HG02840 (cell line): ENCODE results near the gene RAB3D.
A peak's percentile ranks its signal among the peaks of the same experiment; 100 is the strongest.
"Not testable (repeated sequence)": the region's sequence is repeated elsewhere in the genome, so short reads cannot be mapped to it uniquely, and the experiment has no call there.

Experiments
- ATAC-seq: cut with Tn5 transposase; IDR thresholded peaks from one replicate; pipeline ENCODE4 v1.9.1; 2021; ENCODE audit warnings: mild to moderate bottlenecking, moderate library complexity, moderate number of reproducible peaks; ENCODE audit not compliant: unreplicated experiment, low FRiP score

RAB3D gene

DNA sequence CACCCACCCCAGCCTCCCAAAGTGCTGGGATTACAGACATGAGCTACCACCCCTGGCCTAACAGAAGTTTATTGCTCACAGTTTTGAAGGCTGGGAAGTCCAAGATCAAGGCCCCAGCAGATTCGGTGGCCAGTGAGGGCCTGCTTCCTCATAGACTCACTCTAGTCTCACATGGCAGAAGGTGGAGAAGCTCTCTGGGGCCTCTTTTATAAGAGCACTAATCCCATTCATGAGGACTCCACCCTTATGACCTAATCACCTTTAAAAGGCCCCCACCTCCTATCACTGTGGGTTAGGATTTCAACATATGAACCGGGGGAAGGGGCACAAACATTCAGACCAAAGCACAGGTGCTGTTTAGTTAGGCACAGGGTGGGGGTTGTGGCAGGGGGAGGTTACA lies 28.1 kb upstream of the RAB3D start:
- no peak for ATAC-seq

DNA sequence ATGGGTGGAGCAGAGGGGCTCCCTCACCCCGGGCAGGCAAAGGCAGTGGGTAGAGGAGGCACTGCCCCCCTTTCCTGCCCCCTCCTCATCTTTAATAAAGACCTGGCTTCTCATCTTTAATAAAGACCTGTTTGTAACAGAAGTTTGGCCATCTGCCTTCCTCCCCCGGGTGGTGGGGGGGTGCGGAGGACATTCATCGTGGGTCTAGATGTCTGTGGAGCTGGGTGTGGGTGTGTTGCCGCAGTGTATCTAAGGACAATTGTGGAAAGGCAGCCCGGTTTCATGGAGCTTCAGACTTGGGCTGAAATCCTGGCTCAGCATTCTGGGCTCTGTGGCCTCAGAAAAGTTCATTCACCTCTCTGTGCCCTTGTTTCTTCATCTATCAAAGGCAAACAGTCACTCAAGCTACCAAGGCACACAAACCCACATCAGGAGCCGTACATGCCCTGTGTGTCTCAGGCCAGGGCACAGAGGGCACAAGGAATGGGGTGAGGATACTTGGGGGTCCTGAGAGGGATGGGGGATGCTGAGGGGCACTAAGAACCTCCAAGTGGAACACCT lies 26.2 kb upstream of the RAB3D start:
- no peak for ATAC-seq

DNA sequence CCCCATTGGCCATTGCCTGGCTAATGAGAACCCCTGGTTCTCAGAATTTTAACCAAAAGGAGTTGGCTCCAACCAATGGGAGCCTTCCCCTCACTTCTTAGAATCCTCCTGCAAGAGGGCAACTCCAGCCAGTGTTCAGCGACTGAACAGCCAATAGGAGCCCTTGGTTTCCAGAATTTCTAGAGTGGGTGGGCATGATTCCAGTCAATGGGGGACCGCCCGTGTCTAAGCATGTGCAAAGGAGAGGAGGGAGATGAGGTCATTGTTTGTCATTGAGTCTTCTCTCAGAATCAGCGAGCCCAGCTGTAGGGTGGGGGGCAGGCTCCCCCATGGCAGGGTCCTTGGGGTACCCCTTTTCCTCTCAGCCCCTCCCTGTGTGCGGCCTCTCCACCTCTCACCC lies 25.5 kb upstream of the RAB3D start:
- no peak for ATAC-seq

DNA sequence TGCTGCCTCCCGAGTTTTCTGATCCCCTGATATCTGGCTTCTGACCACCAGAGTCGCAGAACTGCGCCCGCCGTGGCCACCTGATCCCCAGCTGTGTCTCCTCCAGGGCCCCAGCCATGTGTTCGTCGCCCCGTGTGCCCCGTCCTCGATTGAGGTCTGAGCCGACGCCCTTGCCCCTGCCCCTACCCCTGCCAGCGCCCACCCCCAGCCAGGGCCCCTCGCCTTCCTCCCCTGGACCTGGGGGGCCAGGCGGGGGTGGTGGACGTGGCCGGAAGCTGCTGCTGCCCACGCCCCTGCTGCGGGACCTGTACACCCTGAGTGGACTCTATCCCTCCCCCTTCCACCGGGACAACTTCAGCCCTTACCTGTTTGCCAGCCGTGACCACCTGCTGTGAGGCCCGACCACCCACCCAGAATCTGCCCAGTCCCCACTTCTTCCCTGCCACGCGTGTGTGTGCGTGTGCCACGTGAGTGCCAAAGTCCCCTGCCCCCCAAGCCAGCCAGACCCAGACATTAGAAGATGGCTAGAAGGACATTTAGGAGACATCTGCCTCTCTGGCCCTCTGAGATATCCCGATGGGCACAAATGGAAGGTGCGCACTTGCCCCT lies 24.9 kb upstream of the RAB3D start:
- no peak for ATAC-seq

DNA sequence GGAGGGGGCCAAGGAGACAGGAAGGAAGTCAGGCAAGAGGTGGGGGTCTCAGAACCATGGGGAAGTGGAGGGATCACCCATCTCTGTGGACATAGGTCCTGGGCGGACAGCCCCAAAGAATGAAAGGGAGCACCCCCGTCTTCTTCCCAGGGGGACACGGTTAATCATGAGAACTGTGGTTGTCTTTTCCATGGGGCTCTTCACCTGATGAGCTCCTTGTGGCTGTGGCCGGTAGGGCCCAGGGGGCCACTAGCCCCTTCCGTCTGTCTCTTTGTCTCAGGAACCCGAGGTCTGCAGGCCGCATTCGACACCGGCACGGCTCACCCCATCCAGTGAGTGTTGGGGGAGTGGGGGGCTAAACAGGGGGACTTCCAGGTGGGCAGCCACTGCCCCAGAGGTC lies 24.4 kb upstream of the RAB3D start:
- no peak for ATAC-seq

DNA sequence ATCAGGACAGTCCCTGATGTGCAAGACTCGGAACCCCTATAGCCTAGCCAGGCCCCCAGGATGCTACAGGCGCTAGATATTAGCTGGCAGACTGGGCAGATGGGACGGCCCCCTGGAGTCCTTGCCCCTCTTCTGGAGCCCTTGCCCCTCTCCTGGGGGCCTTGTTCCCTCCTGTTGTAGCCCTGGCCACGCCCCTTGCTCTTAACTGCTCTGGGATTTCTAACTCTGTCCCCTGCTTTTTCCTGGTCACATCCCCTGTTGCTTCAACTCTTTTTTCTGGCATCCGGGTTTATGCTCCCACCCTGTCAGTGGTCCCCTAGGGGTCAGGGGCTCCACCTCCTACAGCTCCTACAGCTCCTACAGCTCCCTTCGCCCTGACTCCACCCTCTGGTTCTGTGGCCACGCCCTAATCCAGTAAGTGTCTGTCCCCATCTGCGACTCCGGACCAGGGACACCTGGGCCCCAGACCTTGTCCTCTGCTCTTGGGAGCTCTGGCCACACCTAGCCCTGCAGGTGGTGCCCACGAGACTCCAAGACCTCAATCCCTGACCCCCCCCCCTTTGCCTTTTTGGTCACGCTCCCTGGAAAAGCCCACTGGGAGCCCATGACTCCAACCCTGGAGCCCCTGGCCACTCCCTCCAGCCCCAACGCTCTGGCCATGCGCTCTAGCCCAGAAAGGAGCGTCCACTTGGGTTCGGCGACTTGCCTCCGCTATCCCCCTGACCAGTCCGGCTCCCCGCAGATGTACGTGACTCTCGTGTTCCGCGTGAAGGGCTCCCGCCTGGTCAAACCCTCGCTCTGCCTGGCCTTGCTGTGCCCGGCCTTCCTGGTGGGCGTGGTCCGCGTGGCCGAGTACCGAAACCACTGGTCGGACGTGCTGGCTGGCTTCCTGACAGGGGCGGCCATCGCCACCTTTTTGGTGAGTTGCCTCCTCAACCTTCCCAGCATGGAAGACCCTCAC lies 22.6 kb upstream of the RAB3D start:
- no peak for ATAC-seq

DNA sequence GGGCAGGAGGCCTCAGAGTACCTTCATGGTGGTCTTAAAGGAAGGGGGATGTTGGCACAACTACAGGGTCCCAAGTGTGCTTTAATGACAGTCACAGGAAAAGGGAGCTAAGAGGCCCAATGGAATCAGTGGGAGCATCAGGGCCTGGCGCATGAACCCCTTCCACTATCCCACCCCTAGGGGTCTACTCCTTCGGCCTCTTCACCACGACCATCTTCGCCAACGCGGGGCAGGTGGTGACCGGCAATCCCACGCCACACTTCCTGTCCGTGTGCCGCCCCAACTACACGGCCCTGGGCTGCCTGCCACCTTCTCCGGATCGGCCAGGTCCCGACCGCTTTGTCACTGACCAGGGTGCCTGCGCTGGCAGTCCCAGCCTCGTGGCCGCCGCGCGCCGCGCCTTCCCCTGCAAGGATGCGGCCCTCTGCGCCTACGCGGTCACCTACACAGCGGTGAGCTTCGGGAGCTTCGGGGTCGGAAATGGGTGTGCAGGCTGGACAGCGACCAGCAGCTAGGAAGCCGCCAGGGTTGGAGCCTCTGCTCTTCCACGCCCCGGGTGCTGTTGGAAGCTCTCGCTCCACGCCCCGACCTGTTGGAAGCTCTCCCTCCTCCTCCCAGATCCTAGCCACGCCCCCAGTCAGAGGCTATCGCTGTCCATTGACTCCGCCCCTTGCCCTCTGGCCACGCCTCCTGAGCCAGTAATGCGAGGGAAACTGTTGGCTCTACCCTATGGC lies 21.7 kb upstream of the RAB3D start:
- no peak for ATAC-seq

DNA sequence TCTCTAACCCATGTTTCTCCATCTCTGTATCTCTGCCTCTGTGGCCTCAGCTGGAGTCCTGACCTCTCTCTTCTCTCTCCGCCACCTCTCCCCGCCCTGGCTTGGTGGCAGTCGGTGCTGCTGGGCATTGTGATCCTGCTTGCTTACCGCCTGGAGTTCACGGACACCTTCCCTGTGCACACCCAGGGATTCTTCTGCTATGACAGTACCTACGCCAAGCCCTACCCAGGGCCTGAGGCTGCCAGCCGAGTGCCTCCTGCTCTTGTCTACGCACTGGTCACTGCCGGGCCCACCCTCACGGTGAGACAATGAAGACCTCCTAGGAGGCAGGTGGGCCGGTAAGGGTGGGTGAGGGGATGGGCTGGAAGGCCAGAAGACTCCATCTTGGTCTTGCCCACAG lies 20.0 kb upstream of the RAB3D start:
- no peak for ATAC-seq

DNA sequence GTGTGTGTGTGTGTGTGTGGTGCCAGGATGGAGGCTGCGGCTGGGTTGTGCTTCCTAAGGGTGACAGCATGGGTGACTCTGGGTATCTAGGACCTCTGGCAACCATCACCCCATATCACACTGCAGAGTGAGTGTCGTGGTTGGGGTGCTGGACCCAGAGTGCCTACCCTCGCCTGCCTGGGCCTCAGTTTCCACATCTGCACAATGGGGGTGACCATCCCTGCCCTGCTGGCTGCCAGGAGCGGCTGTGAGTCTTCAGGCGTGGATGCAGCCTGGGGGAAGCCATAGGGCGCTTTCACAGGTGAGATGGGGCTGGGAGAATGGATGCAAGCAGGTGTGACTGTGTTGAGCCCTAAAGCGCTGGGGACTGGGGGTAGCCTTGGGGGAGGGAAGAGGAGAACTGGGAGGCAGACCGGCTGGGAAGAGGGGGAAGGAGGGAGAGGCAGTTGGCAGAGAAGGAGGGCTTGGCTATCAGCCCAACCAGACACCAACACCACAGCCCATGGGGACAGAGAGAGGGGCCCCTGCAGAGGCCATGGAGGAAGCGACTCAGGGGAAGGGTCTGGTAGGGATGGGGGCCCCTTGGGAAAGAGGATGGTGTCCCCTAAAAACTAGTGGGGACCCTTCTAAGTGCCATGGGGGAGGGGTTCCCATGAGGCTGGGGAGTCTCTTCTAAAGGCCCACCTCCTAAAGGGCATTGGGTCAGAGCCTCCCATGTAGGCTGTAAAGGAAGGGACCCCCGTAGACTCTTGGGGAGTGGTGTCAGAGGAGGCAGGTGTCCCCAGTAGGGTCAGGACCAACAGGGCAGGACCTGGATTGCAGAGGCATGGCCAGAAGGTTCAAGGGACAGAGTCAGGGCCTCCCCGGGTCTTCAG lies 17.5 kb upstream of the RAB3D start:
- ATAC-seq: no peak

DNA sequence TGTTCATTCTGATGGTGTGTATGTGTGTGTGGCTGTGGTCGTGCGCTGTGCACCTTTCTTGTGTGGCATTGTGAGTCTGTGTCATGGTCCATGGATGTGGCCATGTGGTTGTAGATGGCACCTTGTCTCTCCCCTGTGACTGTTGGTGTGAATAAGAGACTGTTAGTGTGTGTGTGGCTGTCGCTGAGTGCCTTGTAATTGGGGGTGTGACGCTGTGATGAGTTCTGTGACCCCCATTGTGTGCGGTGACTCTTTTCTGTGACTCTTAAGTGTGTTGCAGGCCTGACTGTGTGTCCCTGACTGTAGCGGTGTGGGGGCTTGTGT lies 16.6 kb upstream of the RAB3D start:
- no peak for ATAC-seq

DNA sequence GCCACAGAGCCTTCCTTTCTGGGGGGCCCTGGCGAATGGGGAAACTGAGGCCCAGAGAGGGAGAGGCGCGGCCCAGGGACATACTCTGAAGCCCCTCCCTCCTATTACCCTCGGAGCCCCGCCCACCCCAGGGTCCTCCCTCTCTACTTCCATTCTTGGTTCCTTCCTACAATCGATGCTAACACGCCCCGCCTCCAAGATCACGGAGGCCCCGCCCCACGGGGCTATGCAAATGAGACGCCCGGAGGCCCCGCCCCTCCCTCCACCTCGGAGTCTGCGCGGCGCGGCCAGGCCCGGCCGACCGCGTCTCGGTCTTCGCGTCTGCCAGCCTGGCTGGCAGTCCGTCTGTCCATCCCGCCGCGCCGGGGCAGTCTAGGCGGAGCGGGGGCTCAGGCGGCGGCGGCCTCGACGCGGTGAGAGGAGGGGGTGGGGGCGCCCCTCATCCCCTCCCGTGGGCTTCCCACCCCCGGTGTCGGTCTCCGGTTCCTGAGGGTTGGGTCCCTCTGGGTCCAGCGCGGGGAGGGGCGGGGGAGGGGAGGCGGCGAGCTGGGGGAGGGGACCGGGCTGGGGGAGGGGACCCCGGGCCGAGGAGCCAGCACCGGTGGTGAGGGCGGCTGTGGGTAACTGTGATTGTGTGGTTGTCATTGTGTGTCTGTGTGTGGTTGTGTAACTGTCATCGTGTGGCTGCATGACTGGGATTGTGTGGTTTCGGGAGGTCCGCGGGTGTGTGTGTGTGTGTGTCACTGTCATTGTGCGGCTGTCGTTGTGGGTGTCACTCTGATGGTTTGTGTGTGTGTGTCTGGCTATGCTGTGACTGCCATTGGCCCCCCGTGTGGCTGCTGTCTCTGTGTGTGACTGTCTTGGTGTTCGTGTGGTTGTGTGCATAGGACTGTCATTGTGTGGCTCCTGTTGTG lies 16.0 kb upstream of the RAB3D start, which contains the start of gene PLPPR2:
TSS of gene PLPPR2 (plus strand) at position 273 of the 914 bp plus-strand sequence. CDS start 2,242 bp downstream, outside the sequence.
- no peak for ATAC-seq

DNA sequence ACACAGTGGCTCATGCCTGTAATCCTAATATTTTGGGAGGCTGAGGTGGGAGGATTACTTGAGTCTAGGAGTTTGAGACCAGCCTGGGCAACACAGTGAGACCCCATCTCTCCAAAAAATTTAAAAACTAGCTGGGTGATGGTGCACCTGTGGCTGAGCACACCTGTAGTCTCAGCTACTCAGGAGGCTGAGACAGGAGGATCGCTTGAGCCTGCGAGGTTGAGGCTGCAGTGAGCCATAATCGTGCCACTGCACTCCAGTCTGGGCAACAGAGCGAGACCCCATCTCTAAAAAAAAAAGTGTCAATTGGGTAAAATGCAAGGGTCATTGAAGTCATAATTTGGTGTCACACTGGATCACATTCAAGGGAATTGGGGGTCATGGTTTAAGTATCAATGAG lies 14.6 kb upstream of the RAB3D start:
- not testable (repeated sequence) for ATAC-seq

DNA sequence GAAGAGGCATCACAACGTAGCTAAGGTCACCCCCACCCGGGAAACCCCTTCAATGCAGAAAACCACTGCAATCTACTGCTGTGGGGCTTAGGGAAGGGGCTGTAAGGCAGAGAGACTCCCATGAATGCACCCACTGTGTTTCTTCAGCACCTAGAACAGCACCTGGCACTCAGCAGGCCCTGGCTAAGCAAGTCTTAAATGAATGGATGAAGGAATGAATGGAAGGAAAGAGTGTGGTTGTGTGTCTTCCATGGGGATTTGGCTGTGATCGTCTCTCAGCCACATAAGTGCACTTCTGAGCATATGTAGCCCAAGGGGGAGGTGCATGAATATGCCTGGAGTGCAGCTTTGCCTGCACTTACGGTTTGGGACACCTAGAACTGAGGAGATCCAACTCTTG lies 9.7 kb upstream of the RAB3D start:
- ATAC-seq: no peak

DNA sequence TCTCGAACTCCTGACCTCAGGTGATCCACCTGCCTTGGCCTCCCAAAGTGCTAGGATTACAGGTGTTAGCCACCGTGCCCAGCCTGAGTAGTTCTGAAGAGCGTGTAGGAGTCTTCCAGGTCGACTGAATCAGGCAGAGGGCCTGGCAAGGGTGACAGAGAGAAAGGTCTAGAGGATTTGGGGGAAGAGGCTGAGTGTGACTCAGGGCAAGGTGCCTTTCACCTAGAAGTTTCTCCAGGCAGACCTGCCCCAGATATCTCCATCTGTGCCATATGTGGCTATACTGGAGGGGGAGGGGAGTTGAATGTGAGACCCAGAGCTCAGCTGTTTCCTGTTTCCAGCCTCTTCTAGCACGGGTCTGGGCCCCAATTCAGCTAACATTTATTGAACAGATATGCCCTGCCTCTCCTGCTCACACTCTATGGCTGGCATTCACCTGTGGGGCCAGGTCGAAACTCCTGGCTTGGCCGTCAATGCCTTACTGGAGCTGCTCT lies 8.1 kb upstream of the RAB3D start:
- ATAC-seq: no peak

DNA sequence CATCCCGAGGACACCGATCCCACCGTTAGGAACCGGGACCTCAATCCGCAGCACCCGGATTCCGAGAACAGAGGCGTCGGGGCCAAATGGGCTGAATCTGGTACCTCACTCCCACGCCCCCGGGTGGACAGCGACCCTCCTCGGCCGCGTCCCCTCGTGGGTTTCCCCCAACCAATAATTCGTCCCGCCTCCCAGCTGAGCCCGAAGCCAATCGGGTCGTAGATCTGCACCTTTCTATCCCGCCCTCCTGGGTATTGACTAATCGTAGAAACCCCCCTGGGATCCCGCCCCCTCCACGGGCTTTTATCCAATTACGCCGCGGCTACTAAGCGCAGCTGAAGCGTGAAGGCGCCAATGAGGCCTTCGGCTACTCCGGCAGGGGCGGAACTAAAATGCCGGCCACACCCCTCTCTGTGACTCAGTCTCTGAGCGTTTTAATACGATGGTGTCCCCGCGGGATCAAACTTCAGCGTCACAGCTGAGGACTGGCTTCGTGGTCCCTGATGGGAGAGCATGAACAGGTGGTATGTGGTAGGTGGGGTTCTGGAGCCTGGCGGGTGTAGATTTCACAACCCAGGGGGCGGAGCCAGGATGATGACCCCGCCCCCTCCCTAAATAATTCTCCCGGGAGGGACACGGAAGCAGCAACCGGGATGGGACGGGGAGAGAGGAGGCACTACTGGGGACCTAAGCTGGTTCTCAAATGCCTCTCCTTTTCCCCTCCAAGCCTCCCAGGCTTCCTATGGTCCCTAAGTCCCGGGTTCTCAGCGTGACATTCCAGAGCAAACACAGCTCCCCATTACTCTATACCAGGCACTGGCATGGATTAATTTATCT lies 6.9 kb upstream of the RAB3D start, which contains the start of the genes CCDC159 and TMEM205:
TSS of gene CCDC159 (plus strand) at position 416 of the 837 bp plus-strand sequence. CDS start at position 504, 88 bp downstream.
TSS of gene TMEM205 (minus strand) at position 165 of the 837 bp plus-strand sequence. CDS start 649 bp downstream, outside the sequence.
- peak; percentile 90 for ATAC-seq

DNA sequence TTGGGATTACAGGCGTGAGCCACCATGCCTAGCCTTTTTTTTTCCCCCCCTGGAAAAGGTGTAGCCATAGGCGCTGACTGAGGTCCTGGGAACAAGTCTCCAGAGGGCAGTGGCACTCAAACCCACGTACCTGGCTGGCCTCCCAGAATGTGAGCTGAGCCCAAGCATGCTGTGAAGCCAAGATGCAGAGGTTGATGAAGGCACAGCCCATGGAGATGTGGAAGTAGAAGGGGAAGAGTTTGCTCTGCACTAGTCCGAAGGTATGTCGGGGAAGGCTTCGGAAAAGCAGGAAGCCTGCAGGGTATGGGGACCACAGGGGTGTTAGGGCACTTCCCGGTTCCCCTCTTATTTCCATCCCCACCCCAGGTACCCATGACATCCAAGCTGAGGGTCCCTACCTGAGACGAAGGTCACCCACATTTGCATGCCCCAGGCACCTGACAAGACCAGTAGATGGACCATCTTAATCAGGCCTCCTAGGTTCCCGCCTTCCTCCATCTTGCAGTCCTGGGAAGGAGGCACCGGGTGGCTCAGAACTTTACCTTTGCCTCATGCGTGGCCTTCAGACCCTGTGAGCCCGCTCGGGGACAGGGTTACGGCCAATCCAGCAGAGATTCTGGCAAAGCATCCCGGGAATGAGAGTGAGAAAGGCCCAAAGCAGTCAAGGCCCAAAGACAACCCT lies 5.8 kb upstream of the RAB3D start:
- no peak for ATAC-seq

DNA sequence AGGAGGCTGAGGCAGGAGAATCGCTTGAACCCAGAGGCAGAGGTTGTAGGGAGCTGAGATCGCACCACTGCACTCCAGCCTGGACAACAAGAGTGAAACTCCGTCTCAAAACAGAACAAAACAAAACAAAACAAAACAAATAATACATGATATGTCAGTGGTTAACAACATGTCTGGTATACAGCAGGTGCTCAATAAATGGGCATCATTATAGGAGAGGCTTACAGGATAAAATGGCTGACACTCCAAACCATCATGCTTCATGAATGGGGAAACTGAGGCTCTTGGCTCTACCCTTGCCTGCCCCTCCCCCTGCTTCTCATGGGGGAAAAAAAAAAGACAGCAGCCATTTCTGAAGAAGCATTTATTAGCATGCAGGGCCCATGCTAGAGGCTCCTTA lies 3.0 kb upstream of the RAB3D start:
- ATAC-seq: no peak
